ENCODE data around the gene PRG3. TPM values are rescaled to one million over a fixed set of nuclear protein-coding genes. Genes with fewer than 3 reads are reported as not detected.

PRG3 gene
- total RNA-seq, 1 donor from 2014 or later, result not detected

- no peak for DNase-seq (ENCODE audit: low read depth, low spot score)
These were observed 10.6 kb upstream of the PRG3 start for GRCh38 chr11:57391539-57391938.

- no peak for DNase-seq (ENCODE audit: low read depth, low spot score)
These were observed 10.2 kb upstream of the PRG3 start for GRCh38 chr11:57391111-57391510.

GRCh38 chr11:57390535-57390934 lies 9.6 kb upstream of the PRG3 start, which contains the start of gene PRG2:
Gene PRG2 (minus strand): TSS chr11:57390650. CDS start chr11:57389944, 706 bp downstream.
- DNase-seq (ENCODE audit: low read depth, low spot score), result no peak

- DNase-seq (ENCODE audit: low read depth, low spot score), result peak; percentile 19
These were observed 6.5 kb upstream of the PRG3 start for GRCh38 chr11:57387289-57388030.

GRCh38 chr11:57386178-57386940 lies 5.4 kb upstream of the PRG3 start:
- no peak for DNase-seq (ENCODE audit: low read depth, low spot score)

- no peak for DNase-seq (ENCODE audit: low read depth, low spot score)
These were observed 1.2 kb downstream of the PRG3 start for GRCh38 chr11:57379732-57380131.

- no peak for DNase-seq (ENCODE audit: low read depth, low spot score)
These were observed 2.8 kb downstream of the PRG3 start for GRCh38 chr11:57378186-57378585.

GRCh38 chr11:57377107-57377506 lies 3.8 kb downstream of the PRG3 start:
- DNase-seq (ENCODE audit: low read depth, low spot score), result no peak

GRCh38 chr11:57376095-57377090 lies 4.6 kb downstream of the PRG3 start:
- no peak for DNase-seq (ENCODE audit: low read depth, low spot score)

GRCh38 chr11:57375490-57375889 lies 5.5 kb downstream of the PRG3 start:
- no peak for DNase-seq (ENCODE audit: low read depth, low spot score)

- no peak for DNase-seq (ENCODE audit: low read depth, low spot score)
These were observed 6.0 kb downstream of the PRG3 start for GRCh38 chr11:57374966-57375365.

- no peak for DNase-seq (ENCODE audit: low read depth, low spot score)
These were observed 7.8 kb downstream of the PRG3 start for GRCh38 chr11:57373146-57373545.

- no peak for DNase-seq (ENCODE audit: low read depth, low spot score)
These were observed 10.0 kb downstream of the PRG3 start for GRCh38 chr11:57370941-57371340.

- no peak for DNase-seq (ENCODE audit: low read depth, low spot score)
These were observed 10.7 kb downstream of the PRG3 start for GRCh38 chr11:57370251-57370650.

GRCh38 chr11:57368845-57369232 lies 12.1 kb downstream of the PRG3 start:
- DNase-seq (ENCODE audit: low read depth, low spot score), result no peak

- DNase-seq (ENCODE audit: low read depth, low spot score), result no peak
These were observed 12.7 kb downstream of the PRG3 start for GRCh38 chr11:57368106-57368844.

GRCh38 chr11:57364851-57365660 lies 15.9 kb downstream of the PRG3 start:
- no peak for DNase-seq (ENCODE audit: low read depth, low spot score)

- DNase-seq (ENCODE audit: low read depth, low spot score), result no peak
These were observed 17.5 kb downstream of the PRG3 start for GRCh38 chr11:57363131-57364080.

- DNase-seq (ENCODE audit: low read depth, low spot score), result no peak
These were observed 19.0 kb downstream of the PRG3 start for GRCh38 chr11:57361926-57362325.

Data from pulmonary artery endothelial cell (primary cell).